ENCODE results near the gene GUCY1A2.

GUCY1A2 gene

DNA sequence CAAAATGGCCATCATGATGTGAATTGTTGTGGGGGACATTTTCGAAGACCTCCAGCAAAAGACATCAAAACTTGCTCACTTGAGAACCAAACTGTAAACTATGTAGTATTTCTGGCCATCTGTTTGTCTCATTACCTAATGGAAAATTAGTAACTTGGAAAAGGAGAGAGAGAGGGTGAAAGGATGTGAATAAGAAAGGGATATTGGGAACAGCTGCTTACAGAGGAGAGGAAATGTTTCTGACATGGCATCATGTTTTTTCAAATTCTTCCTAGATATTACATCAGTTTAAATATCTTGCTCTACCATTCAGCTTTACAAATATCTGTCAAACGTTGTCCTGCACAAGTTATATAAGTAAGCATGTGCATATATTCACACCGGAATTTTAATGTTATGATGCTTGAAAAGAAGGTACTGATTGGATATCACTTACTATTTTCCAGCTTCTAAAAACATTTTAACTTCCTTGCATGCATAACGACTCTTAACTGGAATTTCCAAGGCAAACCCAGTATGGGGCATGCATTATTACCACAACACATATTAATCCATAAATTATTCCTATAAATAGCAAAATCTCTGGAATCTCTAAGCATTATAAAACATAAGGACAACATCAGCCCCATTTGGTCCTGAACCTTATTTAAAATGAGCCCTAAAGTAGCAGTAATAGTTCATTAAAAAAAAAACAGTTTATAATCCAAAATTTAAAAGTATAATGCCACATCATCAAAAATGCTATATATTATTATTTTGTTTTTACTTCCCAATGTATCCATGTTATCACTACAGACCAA, 20.0 kb downstream of the GUCY1A2 start:
- peak; percentile 8 for DNase-seq

GRCh38 chr11:106997227-106997626, 21.0 kb downstream of the GUCY1A2 start:
- no peak for DNase-seq

DNA sequence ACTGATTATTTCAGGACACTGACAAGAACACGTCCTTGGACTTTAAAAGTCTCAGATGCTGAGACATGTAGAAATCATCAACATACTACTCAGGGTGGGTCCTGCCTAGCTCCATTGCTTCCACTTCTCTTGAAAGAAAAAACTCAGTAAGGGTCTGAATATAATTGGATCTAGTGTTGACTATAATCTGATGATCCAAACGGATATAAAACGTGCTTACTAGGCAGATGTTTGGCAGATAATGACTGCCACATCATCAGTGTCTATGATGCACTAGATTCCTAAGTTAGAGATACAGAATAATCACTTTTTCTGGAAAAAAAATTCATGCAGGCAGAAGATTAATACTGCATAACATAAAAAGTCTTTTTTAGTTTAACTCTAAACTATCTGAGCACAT, 21.6 kb downstream of the GUCY1A2 start:
- no peak for DNase-seq

DNA sequence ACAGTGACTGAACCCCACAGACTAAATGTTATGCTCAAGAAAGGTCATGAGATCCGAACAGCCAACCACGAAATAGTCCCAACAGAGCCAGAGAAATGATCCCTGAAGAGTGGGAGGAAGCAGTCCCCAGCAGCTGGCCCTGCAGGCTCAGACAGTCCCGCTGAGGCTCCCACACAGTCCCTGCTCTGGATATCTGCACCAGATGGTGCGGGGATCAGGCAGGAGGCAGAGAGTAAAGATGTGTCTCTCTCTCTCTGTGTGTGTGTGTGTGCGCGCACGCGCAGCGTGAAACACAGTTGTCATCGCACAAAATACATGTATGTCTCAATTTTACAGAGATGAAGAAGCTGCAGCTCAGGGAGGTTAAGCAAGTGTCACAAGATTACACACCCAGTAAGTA, 27.9 kb downstream of the GUCY1A2 start:
- DNase-seq, result peak; percentile 68

GRCh38 chr11:106989078-106989455, 29.2 kb downstream of the GUCY1A2 start:
- no peak for DNase-seq

DNA sequence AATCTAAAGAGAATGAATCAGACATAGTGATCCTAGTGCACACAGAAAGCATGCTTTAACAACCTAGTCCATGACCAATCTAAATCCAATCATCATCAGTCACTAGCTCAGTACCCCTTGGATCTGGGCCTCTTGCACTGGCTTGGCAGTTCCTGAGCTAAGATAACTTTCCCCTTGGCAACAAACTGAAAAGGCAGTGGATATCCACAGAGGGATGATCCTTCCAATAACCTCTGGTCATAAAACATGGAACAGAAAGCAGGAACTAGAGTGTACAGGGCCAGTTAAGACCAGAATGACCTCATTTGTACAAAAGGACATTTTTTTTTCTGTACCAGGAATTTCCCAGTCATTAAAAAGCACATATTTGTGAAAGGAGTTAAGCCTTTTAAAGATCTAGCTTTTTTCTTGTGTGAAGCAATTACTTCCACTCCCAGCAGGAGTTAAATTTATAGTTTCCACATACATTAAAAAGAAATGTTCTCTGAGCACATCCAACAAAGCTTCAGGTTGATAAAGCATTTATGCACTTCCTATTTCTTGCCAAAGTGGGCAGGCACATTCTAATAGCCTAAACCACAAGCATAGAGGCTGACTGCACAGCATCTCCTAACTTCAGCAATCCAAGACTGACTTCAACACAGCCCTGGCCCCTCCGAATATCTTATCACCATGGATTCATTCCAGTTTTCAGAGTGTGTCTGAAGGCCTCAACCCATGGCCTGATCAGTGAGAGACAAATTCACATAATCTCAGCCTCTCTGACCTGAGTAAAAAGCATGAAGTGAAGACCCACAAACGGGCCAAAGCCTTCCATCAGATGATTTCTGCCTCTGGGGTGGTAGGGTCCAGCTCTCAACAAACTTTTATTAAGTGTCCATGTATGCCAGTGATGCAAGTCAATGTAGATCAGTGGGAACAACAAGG, 29.9 kb downstream of the GUCY1A2 start:
- peak; percentile 39 for DNase-seq

DNA sequence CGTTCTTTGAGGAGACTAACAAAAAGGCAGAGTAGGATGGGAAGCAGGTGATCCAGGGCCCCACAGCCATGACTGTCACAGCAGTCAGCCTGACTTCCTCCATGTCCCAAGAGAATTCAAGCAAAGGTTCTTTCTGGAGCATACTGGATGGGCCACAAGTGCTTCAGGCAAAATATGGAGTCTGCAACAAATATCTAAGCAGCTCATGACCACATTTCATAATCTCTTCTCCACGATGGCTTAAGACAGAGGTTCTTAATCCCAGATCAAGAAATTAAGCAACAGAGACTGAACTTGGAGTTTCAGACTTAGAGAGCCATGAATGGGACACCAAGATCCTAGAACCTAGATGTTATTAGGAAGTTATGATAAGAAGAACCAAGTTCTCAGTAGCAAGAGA, 31.6 kb downstream of the GUCY1A2 start:
- peak; percentile 36 for DNase-seq

GRCh38 chr11:106986261-106986660, 32.0 kb downstream of the GUCY1A2 start:
- DNase-seq, result peak; percentile 54

DNA sequence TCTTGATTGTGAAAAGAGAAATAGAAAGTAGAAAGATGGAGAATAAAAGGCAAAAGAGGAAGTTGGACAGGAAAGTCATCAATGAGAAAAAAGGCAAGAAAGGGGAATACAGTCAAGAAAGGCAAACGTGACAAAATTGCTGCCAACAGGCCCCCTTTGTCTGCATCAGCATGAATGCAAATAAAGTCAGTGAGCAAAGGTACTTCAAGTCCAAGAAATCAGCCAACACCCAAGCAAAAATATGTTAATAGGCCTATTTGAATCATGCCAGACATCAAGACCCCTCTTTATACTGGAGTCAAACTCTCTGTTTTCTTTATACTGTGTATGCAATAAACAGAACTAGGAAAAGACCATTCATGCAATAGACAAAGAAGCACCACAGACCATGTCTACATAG, 34.3 kb downstream of the GUCY1A2 start:
- peak; percentile 50 for DNase-seq

DNA sequence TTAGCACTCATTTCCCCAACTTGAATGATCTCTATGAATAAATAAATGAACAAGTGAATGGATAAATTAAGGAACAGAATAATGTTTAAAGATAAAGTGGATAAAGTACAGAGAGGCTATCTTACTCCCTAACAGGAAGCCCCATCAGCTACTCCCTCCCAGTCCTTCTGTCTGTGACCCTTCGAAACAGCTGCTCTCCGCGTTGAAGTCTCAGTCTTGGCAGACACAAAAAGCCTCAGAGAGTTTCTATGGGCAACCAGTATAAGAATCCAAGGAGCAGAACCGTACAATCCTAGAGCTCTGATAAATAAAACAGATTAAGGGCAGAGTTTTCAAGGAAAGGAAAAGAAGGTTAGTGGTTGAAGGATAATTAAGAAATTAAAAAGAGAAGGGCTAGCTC, 35.0 kb downstream of the GUCY1A2 start:
- peak; percentile 11 for DNase-seq

- no peak for DNase-seq
Observed at GRCh38 chr11:106974831-106975230, 43.4 kb downstream of the GUCY1A2 start.

DNA sequence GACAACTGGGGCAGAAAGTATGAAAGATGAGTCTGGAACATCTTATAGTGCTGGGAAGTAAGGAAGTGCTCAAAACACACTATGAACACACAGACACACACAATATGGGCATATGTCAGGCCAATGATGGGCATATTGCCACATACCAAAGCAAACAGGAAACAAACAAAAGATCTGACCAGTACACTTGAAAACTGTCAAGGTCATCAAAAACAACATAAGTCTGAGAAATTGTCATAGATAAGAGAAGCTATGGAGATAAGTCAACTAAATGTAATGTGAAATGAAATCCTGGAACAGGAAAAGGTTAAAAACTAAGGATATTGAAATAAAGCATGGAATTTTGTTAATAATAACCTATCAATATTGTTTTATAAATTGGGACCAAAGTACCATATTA, 46.4 kb downstream of the GUCY1A2 start:
- DNase-seq, result no peak

DNA sequence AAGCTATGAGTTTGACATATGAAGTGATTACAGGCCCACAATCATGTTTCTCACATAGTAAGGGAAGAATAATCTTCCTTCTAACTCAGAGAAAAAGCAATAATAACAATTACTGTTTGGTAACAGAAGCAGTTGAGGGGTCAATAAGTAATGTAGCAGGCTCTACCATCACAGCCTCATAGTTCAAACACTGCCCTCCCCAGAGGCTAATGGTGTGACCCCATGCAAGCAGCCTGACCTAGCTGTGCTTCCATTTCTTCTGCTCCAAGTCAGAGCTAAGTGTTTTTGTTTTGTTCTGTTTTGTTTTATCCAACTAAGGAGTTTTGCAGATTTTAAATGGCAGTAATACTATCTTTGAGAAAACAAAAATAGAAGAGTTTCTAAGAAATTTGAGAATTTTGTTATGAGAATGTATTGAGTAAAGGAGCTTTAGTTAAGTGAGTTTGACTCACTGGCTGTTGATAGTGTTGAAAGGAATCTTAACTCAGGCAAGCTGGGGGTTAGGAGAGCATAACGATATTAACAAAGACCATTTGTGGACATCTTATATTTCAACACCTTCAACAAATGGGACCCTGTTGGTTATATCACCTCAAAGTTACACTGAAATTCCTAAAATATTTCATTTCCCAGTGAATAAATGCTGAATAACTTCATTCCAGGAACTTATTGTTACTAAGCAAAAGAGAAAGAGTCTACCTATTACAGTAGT, 48.5 kb downstream of the GUCY1A2 start:
- DNase-seq, result no peak

GRCh38 chr11:106962995-106963394, 55.3 kb downstream of the GUCY1A2 start:
- DNase-seq, result no peak

DNA sequence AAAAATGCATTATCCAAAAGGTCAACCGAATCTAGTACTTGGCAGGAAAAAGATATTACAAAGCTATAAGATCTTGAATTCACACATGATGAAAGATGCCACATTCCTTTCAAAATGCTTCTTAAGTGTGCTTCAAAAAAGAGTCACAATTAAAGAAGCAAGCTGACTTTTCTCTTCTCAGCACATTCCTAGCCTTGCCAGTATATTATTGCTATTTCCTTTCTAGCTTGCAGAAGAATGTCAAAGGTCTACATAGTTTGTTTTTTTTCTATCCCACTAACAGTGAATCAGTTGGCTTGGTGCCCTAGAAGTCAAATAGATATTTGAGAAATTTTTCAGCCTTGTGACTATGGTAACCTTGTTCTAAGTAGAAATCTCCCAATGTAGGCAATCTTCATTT, 56.8 kb downstream of the GUCY1A2 start:
- DNase-seq, result no peak

GRCh38 chr11:106961048-106961447, 57.2 kb downstream of the GUCY1A2 start:
- no peak for DNase-seq

DNA sequence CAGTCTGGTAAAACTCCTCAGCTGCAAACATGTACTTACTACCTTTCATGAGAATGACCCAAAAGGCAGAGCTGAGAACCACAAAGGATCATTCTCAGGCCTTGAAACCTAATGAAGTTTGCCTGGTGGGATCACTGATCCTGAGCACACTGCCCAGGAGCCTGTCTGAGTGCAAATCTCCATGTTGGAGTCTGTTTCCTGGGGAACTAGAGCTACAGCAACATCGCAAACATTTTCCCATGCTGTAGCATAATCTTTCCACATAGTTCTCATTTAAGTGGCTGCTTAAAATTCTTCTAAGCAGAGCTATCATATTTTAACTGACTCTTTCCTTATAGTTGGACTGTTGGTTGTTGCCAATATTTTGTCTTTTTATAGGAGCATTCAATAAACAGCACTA, 58.5 kb downstream of the GUCY1A2 start:
- no peak for DNase-seq

DNA sequence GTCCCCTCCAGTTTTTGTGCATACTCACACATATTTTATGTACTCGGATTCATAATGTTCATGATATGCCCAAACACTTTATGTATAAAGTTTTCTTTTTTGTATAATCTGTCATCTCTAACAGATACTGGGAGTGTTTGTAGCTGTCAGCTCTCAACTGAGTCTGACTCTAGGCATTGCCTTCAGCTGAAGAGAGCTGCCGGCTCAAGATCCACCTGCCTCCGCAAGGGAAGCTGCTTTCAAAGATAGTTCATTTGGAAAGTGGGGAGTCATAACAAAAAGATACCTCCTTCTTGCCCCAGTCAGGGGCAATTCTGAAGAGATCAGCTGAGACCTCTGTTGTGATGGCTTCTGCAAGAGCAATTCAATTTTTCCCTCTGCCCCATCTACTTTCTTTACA, 58.9 kb downstream of the GUCY1A2 start:
- DNase-seq, result no peak

- DNase-seq, result no peak
Observed at GRCh38 chr11:106958517-106959248, 59.6 kb downstream of the GUCY1A2 start.

GRCh38 chr11:106957030-106957482, 61.2 kb downstream of the GUCY1A2 start:
- peak; percentile 78 for DNase-seq

- peak; percentile 94 for DNase-seq
Observed at GRCh38 chr11:106950067-106950491, 68.2 kb downstream of the GUCY1A2 start.

- DNase-seq, result no peak
Observed at GRCh38 chr11:106943089-106943488, 75.2 kb downstream of the GUCY1A2 start.

- peak; percentile 91 for DNase-seq
Observed at GRCh38 chr11:106939157-106939556, 79.1 kb downstream of the GUCY1A2 start.
